HL-60 (cell line): Measurements from ENCODE around the gene CLEC4A.
"Not testable (repeated sequence)": the region's sequence is repeated elsewhere in the genome, so short reads cannot be mapped to it uniquely, and the experiment has no call there.

Source experiments
- DNase-seq, 2 experiments: peaks; one replicate each; pipeline ENCODE4 v3.0.0-alpha.2; 2010 to 2020; ENCODE audit warnings: low read depth in 1 of 2, low spot score in 1 of 2
- H3K27ac ChIP-seq: fragments of 250-450 bp; sonication (Bioruptor Pico); replicated peaks from 2 replicates; pipeline ENCODE4 v1.5.1; 2020; ENCODE audit warnings: mild to moderate bottlenecking, moderate library complexity
- H3K27me3 ChIP-seq: fragments of 250-450 bp; sonication (Bioruptor Pico); 2 replicates; pipeline ENCODE4 v1.5.1; 2021; ENCODE audit warnings: mild to moderate bottlenecking, moderate library complexity; ENCODE audit not compliant: insufficient read depth, poor library complexity, severe bottlenecking
- H3K4me3 ChIP-seq: replicated peaks from 2 replicates; pipeline ENCODE4 v1.5.1; 2011; ENCODE audit warnings: mild to moderate bottlenecking, control low read depth, low read length; ENCODE audit not compliant: insufficient read depth
- GABPA ChIP-seq: IDR thresholded peaks from 2 replicates; pipeline ENCODE4 v1.6.1; 2012; ENCODE audit warnings: low read depth
- POLR2AphosphoS5 ChIP-seq: IDR thresholded peaks from 2 replicates; pipeline ENCODE4 v1.6.1; 2012; ENCODE audit warnings: low read depth
- REST ChIP-seq: IDR thresholded peaks from 2 replicates; pipeline ENCODE4 v1.6.1; 2012; ENCODE audit warnings: low read depth; ENCODE audit not compliant: insufficient replicate concordance
- SPI1 ChIP-seq: IDR thresholded peaks from 2 replicates; pipeline ENCODE4 v1.6.1; 2012; ENCODE audit warnings: low read depth, mild to moderate bottlenecking, borderline replicate concordance
- TF ChIP-seq, protein P1 (sequence below): IDR thresholded peaks from one replicate; pipeline ENCODE4 v1.5.1; 2011; ENCODE audit warnings: low read length, control low read depth, inconsistent platforms; ENCODE audit not compliant: insufficient read depth

The CLEC4A gene

GRCh38 chr12:8120072-8120713 is 3.2 kb upstream of the CLEC4A start:
- Histone ChIP-seq H3K27ac (no peak overlapping the region), H3K4me3 (no peak overlapping the region), H3K27me3 (no peaks in the 10 kb centered on the region)
- no peak for TF ChIP-seq SPI1
- no peak for TF ChIP-seq GABPA
- TF ChIP-seq REST: no peak
- TF ChIP-seq POLR2AphosphoS5: no peak
- TF ChIP-seq, protein P1, sequence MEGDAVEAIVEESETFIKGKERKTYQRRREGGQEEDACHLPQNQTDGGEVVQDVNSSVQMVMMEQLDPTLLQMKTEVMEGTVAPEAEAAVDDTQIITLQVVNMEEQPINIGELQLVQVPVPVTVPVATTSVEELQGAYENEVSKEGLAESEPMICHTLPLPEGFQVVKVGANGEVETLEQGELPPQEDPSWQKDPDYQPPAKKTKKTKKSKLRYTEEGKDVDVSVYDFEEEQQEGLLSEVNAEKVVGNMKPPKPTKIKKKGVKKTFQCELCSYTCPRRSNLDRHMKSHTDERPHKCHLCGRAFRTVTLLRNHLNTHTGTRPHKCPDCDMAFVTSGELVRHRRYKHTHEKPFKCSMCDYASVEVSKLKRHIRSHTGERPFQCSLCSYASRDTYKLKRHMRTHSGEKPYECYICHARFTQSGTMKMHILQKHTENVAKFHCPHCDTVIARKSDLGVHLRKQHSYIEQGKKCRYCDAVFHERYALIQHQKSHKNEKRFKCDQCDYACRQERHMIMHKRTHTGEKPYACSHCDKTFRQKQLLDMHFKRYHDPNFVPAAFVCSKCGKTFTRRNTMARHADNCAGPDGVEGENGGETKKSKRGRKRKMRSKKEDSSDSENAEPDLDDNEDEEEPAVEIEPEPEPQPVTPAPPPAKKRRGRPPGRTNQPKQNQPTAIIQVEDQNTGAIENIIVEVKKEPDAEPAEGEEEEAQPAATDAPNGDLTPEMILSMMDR: no peak
- DNase-seq: no peak

DNA sequence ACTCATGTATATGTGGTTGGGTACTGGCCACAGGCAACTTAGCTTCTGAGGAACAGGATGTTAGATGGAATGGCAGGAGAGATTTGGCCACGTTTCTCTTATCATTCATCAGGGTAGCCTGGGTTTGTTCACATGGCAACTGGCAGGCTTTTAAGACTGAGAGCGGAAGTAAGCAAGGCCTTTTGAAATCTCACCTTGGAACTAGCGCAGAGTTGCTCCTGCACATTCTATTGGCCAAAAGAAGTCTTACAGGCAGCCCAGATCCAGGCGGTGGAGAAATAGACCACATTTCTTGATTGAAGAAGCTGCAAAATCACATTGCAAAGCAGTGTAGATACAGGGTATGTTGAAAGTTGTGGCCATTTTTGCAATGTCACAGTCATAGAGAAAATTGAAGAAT is 3.7 kb downstream of the CLEC4A start:
- H3K27me3 ChIP-seq: no peaks in the 10 kb centered on the region
- TF ChIP-seq POLR2AphosphoS5 (peak; percentile 56; the same call in 1 of the 2 replicates), REST (no peak), SPI1 (peak; percentile 75; the same call in 1 of the 2 replicates)
- peak; percentile 66 to 97 for DNase-seq
- no peak overlapping the region for H3K4me3 ChIP-seq
- peak overlapping the region; percentile 34 for H3K27ac ChIP-seq

DNA sequence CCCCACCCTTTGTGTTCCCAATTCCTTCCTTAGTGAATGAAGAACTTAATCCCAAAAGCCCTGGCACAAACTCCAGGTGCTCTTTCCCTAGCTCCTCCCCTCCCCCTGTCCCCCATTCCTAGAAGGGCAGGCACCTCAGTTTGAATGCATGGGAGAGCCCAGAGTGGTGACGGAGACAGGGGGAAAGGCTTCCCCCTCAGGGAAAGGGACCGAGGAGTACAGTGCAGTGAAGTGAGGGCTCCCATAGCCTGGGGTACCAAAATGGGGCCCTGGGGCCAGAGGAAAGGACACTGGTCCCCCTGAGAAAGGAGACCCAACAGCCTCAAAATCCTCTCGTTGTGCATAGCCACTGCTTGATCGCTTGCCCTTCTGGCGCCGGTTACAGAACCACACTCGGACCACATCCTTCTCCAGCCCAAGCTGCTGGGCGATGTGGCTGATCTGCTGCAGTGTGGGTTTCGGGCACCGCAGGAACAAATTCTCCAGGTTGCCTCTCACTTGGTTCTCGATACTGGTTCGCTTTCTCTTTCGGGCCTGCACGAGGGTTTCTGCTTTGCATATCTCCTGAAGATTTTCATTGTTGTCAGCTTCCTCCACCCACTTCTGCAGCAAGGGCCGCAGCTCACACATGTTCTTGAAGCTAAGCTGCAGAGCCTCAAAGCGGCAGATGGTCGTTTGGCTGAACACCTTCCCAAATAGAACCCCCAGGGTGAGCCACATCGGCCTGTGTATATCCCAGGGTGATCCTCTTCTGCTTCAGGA is 10.4 kb downstream of the CLEC4A start:
- not testable (repeated sequence) for DNase-seq, H3K27me3 ChIP-seq, H3K27ac ChIP-seq, H3K4me3 ChIP-seq

DNA sequence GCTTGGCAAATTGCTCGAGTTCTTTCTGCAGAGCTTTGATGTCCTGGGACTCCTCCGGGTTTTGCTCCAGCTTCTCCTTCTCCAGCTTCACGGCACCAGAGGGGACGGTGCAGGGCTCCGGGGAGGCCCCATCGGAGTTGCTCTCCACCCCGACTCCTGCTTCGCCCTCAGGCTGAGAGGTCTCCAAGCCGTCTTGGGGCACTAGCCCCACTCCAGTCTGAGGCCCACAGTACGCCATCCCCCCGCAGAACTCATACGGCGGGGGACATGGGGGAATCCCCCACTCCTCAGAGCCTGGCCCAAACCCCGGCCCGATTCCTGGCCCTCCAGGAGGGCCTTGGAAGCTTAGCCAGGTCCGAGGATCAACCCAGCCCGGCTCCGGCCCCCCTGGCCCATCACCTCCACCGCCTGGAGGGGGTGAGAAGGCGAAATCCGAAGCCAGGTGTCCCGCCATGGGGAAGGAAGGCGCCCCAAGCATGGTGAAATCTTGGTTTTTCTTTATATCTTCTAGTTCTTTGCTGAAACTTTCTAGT is 11.0 kb downstream of the CLEC4A start:
- DNase-seq, H3K27ac ChIP-seq, H3K27me3 ChIP-seq, H3K4me3 ChIP-seq: not testable (repeated sequence)

- not testable (repeated sequence) for H3K27ac ChIP-seq, H3K27me3 ChIP-seq, H3K4me3 ChIP-seq, DNase-seq
Observed at GRCh38 chr12:8141647-8142046, 18.2 kb downstream of the CLEC4A start.
